GM06990 (cell line): ENCODE measurements around the gene CAPRIN2.

Experiments used
- DNase-seq: peaks from one replicate; pipeline ENCODE4 v3.0.0-alpha.2; 2011; ENCODE audit not compliant: insufficient read length; ENCODE audit errors: extremely low read depth
- H3K27me3 ChIP-seq: replicated peaks from 2 replicates; pipeline ENCODE4 v1.6.0; 2011; ENCODE audit warnings: low read length; ENCODE audit not compliant: control insufficient read depth, insufficient read depth
- H3K36me3 ChIP-seq: 2 replicates; pipeline ENCODE4 v1.5.1; 2011; ENCODE audit warnings: low read length; ENCODE audit not compliant: control insufficient read depth, insufficient read depth
- H3K4me3 ChIP-seq: replicated peaks from 2 replicates; pipeline ENCODE4 v1.5.1; 2011; ENCODE audit warnings: low read depth, mild to moderate bottlenecking, control low read depth, low read length
- TF ChIP-seq, protein P1 (sequence below): IDR thresholded peaks from 2 replicates; pipeline ENCODE4 v1.5.1; 2011; ENCODE audit warnings: low read length, control low read depth, mild to moderate bottlenecking, inconsistent platforms; ENCODE audit not compliant: insufficient read depth, poor library complexity, severe bottlenecking

Gene CAPRIN2

DNA sequence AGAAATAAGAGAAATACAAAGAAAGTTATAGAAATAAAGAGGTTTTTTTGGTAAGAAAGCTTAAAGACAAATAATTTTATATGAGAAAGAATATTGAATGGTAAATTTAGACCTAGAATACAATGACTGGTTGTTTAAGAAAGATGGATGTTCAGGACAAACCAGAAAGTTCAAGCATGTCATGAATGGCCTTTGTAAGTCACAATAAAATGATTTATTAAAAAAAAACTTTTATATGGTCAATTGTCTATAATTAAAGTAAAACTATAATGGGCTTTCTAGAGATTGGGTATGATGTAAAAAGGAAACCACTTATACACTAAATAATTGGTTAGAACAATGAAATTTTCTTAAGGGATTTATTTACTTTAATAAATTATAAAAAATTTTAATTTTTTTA lies 19.8 kb upstream of the CAPRIN2 start:
- Histone ChIP-seq H3K36me3 (no peaks in the 10 kb centered on the region), H3K27me3 (no peaks in the 10 kb centered on the region), H3K4me3 (no peak overlapping the region)
- TF ChIP-seq, protein P1, sequence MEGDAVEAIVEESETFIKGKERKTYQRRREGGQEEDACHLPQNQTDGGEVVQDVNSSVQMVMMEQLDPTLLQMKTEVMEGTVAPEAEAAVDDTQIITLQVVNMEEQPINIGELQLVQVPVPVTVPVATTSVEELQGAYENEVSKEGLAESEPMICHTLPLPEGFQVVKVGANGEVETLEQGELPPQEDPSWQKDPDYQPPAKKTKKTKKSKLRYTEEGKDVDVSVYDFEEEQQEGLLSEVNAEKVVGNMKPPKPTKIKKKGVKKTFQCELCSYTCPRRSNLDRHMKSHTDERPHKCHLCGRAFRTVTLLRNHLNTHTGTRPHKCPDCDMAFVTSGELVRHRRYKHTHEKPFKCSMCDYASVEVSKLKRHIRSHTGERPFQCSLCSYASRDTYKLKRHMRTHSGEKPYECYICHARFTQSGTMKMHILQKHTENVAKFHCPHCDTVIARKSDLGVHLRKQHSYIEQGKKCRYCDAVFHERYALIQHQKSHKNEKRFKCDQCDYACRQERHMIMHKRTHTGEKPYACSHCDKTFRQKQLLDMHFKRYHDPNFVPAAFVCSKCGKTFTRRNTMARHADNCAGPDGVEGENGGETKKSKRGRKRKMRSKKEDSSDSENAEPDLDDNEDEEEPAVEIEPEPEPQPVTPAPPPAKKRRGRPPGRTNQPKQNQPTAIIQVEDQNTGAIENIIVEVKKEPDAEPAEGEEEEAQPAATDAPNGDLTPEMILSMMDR = no peak
- DNase-seq = no peak

DNA sequence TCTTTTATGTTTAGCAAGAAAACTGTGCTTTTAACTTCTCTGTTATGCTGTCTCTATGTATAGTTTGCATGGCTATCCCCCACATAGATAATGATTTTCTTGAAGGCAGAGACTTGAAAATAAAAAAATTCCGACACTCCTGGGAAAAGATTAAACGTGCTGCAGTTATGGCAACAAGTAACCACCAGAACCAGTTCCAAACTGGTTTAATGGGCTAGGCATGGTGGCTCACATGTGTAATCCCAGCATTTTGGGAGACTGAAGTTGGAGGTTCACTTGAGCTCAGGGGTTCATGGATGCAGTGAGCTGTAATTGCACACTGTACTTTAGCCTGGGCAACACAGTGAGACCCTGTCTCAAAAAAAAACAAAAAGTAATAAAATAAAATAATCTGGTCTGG lies 15.1 kb upstream of the CAPRIN2 start:
- no peaks in the 10 kb centered on the region for H3K36me3 ChIP-seq
- H3K27me3 ChIP-seq = no peaks in the 10 kb centered on the region
- no peak overlapping the region for H3K4me3 ChIP-seq
- TF ChIP-seq, protein P1 = no peak
- DNase-seq = no peak

DNA sequence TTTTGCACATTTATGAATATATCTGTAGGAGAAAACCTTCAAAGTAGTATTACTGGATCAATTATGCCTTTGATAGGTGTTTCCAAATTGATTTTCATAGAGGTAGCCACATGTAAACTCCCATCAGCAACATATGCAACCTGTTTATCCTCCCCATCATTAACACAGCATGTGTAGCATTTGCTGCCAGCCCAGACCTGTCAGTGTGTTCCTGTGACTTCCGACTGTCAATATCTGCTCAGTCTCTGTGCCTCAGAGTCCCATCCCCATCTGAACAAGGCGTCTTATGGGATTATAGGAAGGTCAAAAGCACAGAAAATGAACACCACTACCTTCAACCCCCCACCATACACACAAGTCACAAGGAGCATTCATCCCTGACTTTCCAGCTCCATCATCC lies 9.5 kb upstream of the CAPRIN2 start:
- Histone ChIP-seq H3K27me3 (no peaks in the 10 kb centered on the region), H3K4me3 (no peak overlapping the region), H3K36me3 (no peaks in the 10 kb centered on the region)
- TF ChIP-seq, protein P1 = no peak
- DNase-seq = no peak

DNA sequence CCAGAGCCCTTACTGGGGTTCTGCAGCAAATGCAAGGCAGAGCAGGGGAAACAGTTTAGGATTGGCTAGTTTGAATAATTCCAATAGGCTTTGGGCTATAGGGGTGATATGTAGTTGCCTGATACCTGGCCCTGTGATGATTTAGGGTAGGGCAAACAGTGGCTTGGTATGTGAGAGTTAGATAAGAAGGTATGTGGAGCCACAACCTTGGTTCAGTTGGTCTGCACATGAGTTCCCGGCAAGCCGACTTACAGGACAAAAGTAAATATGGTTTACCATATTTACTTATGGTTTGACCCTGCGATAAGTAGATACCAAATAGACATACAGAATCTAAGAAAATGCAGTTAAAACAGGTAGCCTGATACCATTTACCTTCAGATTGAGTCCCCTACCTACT lies 8.3 kb upstream of the CAPRIN2 start:
- Histone ChIP-seq H3K4me3 (no peak overlapping the region), H3K27me3 (no peaks in the 10 kb centered on the region), H3K36me3 (no peaks in the 10 kb centered on the region)
- DNase-seq = no peak
- TF ChIP-seq, protein P1 = no peak

DNA sequence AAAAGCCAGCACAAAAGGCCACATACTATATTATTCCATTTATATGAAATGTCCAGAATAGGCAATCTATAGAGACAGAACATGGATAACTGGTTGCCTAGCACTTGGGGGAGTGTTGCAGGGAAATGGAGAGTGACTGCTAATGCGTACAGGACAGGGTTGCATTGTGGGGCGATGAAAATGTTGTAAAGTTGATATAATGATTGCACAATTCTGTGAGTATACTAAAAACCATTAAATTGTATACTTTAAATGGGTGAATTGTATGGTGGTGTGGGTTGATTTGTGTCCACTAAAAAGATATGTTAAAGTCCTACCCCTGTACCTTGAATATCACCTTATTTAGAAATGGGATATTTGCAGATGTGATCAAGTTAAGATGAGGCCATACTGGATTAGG lies 7.0 kb upstream of the CAPRIN2 start:
- TF ChIP-seq, protein P1 = no peak
- Histone ChIP-seq H3K36me3 (no peaks in the 10 kb centered on the region), H3K4me3 (no peak overlapping the region), H3K27me3 (no peaks in the 10 kb centered on the region)
- no peak for DNase-seq

DNA sequence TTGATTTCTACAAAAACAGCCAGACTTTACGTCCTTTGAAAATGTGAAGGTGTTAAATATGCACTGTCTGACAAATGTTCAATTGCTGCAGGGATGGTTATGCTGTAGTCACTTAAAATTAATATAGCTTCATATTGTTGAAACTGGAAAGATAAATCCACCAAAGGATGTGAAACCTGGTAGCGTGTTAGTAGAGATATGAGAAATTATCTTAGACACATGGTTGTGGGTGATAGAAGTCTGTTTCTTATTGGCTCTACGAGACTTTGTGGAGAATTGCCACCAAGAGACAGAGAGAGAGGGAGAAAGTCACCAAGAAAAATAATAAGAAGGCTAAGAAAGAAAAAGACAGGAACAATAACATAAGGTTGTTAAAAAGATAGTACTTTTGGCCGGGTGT lies 2.6 kb upstream of the CAPRIN2 start:
- Histone ChIP-seq H3K27me3 (no peaks in the 10 kb centered on the region), H3K4me3 (no peak overlapping the region), H3K36me3 (no peaks in the 10 kb centered on the region)
- DNase-seq = no peak
- TF ChIP-seq, protein P1 = no peak
